Mononuclear cell (primary cell): ENCODE data around the gene TBC1D2B. TPM values are rescaled to one million over a fixed set of nuclear protein-coding genes. Genes with fewer than 3 reads are reported as not detected.
"Not testable (repeated sequence)": the region's sequence is repeated elsewhere in the genome, so short reads cannot be mapped to it uniquely, and the experiment has no call there.

Experiments
- H3K27me3 ChIP-seq: 2 replicates; pipeline ENCODE4 v1.6.0; 2011; ENCODE audit warnings: low read length, control low read depth; ENCODE audit not compliant: insufficient read depth
- H3K4me1 ChIP-seq: 2 replicates; pipeline ENCODE4 v1.5.1; 2011; ENCODE audit warnings: mild to moderate bottlenecking, low read length, control low read depth; ENCODE audit not compliant: insufficient read depth
- H3K4me3 ChIP-seq: 2 replicates; pipeline ENCODE4 v1.5.1; 2011; ENCODE audit warnings: mild to moderate bottlenecking, low read length, moderate library complexity
- H3K9me3 ChIP-seq: 2 replicates; pipeline ENCODE4 v1.5.1; 2011; ENCODE audit warnings: low read depth, mild to moderate bottlenecking, control low read depth, low read length
- total RNA-seq: library from RNA; depleted of rRNA; stranded (reverse); fragments of >200 nt; gene quantifications from one replicate; pipeline ENCODE4 v1.2.3, GENCODE V29; 2012

TBC1D2B gene
- total RNA-seq, 1 donor, result 38.1 TPM

- H3K4me1 ChIP-seq, result no peaks in the 10 kb centered on the region
- H3K9me3 ChIP-seq, result no peaks in the 10 kb centered on the region
- no peaks in the 10 kb centered on the region for H3K27me3 ChIP-seq
- no peak overlapping the region for H3K4me3 ChIP-seq
These were observed 93.6 kb downstream of the TBC1D2B start for GRCh38 chr15:77983708-77984445.

GRCh38 chr15:77983091-77983707 lies 94.3 kb downstream of the TBC1D2B start:
- Histone ChIP-seq H3K4me1 (no peaks in the 10 kb centered on the region), H3K9me3 (no peaks in the 10 kb centered on the region), H3K27me3 (no peaks in the 10 kb centered on the region), H3K4me3 (no peak overlapping the region)

GRCh38 chr15:77982127-77982490 lies 95.4 kb downstream of the TBC1D2B start:
- no peaks in the 10 kb centered on the region for H3K9me3 ChIP-seq
- no peaks in the 10 kb centered on the region for H3K4me1 ChIP-seq
- no peaks in the 10 kb centered on the region for H3K27me3 ChIP-seq
- H3K4me3 ChIP-seq, result no peak overlapping the region

- no peaks in the 10 kb centered on the region for H3K4me1 ChIP-seq
- no peak overlapping the region for H3K4me3 ChIP-seq
- H3K9me3 ChIP-seq, result no peaks in the 10 kb centered on the region
- H3K27me3 ChIP-seq, result no peaks in the 10 kb centered on the region
These were observed 96.0 kb downstream of the TBC1D2B start for GRCh38 chr15:77981281-77982126.

- H3K4me1 ChIP-seq, H3K4me3 ChIP-seq, H3K9me3 ChIP-seq, H3K27me3 ChIP-seq: not testable (repeated sequence)
These were observed 96.8 kb downstream of the TBC1D2B start for GRCh38 chr15:77980674-77981073.

GRCh38 chr15:77980098-77980497 lies 97.4 kb downstream of the TBC1D2B start:
- no peaks in the 10 kb centered on the region for H3K4me1 ChIP-seq
- no peaks in the 10 kb centered on the region for H3K9me3 ChIP-seq
- H3K27me3 ChIP-seq, result no peaks in the 10 kb centered on the region
- H3K4me3 ChIP-seq, result no peak overlapping the region

GRCh38 chr15:77979157-77979556 lies 98.4 kb downstream of the TBC1D2B start:
- not testable (repeated sequence) for H3K27me3 ChIP-seq, H3K9me3 ChIP-seq, H3K4me1 ChIP-seq, H3K4me3 ChIP-seq

GRCh38 chr15:77978759-77979145 lies 98.8 kb downstream of the TBC1D2B start:
- not testable (repeated sequence) for H3K4me3 ChIP-seq, H3K27me3 ChIP-seq, H3K4me1 ChIP-seq, H3K9me3 ChIP-seq

- not testable (repeated sequence) for H3K4me1 ChIP-seq, H3K9me3 ChIP-seq, H3K27me3 ChIP-seq, H3K4me3 ChIP-seq
These were observed 99.4 kb downstream of the TBC1D2B start for GRCh38 chr15:77977903-77978758.

GRCh38 chr15:77976760-77977525 lies 100.6 kb downstream of the TBC1D2B start:
- H3K4me3 ChIP-seq, H3K9me3 ChIP-seq, H3K27me3 ChIP-seq, H3K4me1 ChIP-seq: not testable (repeated sequence)

- not testable (repeated sequence) for H3K27me3 ChIP-seq, H3K4me3 ChIP-seq, H3K4me1 ChIP-seq, H3K9me3 ChIP-seq
These were observed 101.4 kb downstream of the TBC1D2B start for GRCh38 chr15:77976095-77976450.

- H3K4me3 ChIP-seq, result no peak overlapping the region
- H3K9me3 ChIP-seq, result no peaks in the 10 kb centered on the region
- no peaks in the 10 kb centered on the region for H3K4me1 ChIP-seq
- H3K27me3 ChIP-seq, result no peaks in the 10 kb centered on the region
These were observed 102.0 kb downstream of the TBC1D2B start for GRCh38 chr15:77975332-77976094.

- H3K4me3 ChIP-seq, result no peak overlapping the region
- no peaks in the 10 kb centered on the region for H3K27me3 ChIP-seq
- H3K9me3 ChIP-seq, result no peaks in the 10 kb centered on the region
- H3K4me1 ChIP-seq, result no peaks in the 10 kb centered on the region
These were observed 102.8 kb downstream of the TBC1D2B start for GRCh38 chr15:77974416-77975331.
